NAMALWA (cell line): ENCODE data around the gene MAPK8.
"Not testable (repeated sequence)": the region's sequence is repeated elsewhere in the genome, so short reads cannot be mapped to it uniquely, and the experiment has no call there.

Source experiments
- DNase-seq: peaks from one replicate; pipeline ENCODE4 v3.0.0-alpha.2; 2015; ENCODE audit warnings: low spot score

MAPK8 gene

GRCh38 chr10:48306265-48306869 is at the start of gene MAPK8:
Gene MAPK8 (plus strand): TSS chr10:48306677. CDS start chr10:48401661, 94,984 bp downstream.
- peak; percentile 96 for DNase-seq

GRCh38 chr10:48257407-48257961 is 49.0 kb upstream of the MAPK8 start:
- DNase-seq = no peak

GRCh38 chr10:48258105-48258504 is 48.4 kb upstream of the MAPK8 start:
- no peak for DNase-seq

GRCh38 chr10:48266528-48266927 is 39.9 kb upstream of the MAPK8 start:
- peak; percentile 5 for DNase-seq

- no peak for DNase-seq
Observed at GRCh38 chr10:48271047-48271730, 35.3 kb upstream of the MAPK8 start.

GRCh38 chr10:48272682-48273081 is 33.8 kb upstream of the MAPK8 start:
- no peak for DNase-seq

GRCh38 chr10:48273741-48274140 is 32.7 kb upstream of the MAPK8 start:
- no peak for DNase-seq

- no peak for DNase-seq
Observed at GRCh38 chr10:48274636-48275035, 31.8 kb upstream of the MAPK8 start, which contains the start of gene FRMPD2. Gene FRMPD2 (minus strand): TSS chr10:48274696. CDS start chr10:48274567, 129 bp downstream.

GRCh38 chr10:48277093-48277492 is 29.4 kb upstream of the MAPK8 start:
- DNase-seq = no peak

GRCh38 chr10:48279081-48279751 is 27.3 kb upstream of the MAPK8 start:
- DNase-seq = no peak

GRCh38 chr10:48281697-48282096 is 24.8 kb upstream of the MAPK8 start:
- not testable (repeated sequence) for DNase-seq

- no peak for DNase-seq
Observed at GRCh38 chr10:48282829-48283228, 23.6 kb upstream of the MAPK8 start.

- no peak for DNase-seq
Observed at GRCh38 chr10:48284002-48284546, 22.4 kb upstream of the MAPK8 start.

- no peak for DNase-seq
Observed at GRCh38 chr10:48284811-48285210, 21.7 kb upstream of the MAPK8 start.

- DNase-seq = no peak
Observed at GRCh38 chr10:48285710-48286109, 20.8 kb upstream of the MAPK8 start.

- no peak for DNase-seq
Observed at GRCh38 chr10:48286356-48286755, 20.1 kb upstream of the MAPK8 start.

GRCh38 chr10:48287417-48288391 is 18.8 kb upstream of the MAPK8 start:
- no peak for DNase-seq

GRCh38 chr10:48288661-48289060 is 17.8 kb upstream of the MAPK8 start:
- DNase-seq = no peak

GRCh38 chr10:48289501-48290238 is 16.8 kb upstream of the MAPK8 start:
- DNase-seq = peak; percentile 70

- no peak for DNase-seq
Observed at GRCh38 chr10:48290286-48290685, 16.2 kb upstream of the MAPK8 start.

GRCh38 chr10:48291190-48291589 is 15.3 kb upstream of the MAPK8 start:
- no peak for DNase-seq
